B cell (primary cell): Measurements from ENCODE around the gene DNAJC21. TPM values are rescaled to one million over a fixed set of nuclear protein-coding genes. Genes with fewer than 3 reads are reported as not detected.
"Not testable (repeated sequence)": the region's sequence is repeated elsewhere in the genome, so short reads cannot be mapped to it uniquely, and the experiment has no call there.

ENCODE experiments used
- ATAC-seq: fragments of 200-7000 bp; cut with Tn5 transposase; one replicate; pipeline ENCODE4 v1.10.0; 2021; ENCODE audit warnings: low read depth, mild to moderate bottlenecking, moderate number of reproducible peaks, moderate library complexity
- CTCF ChIA-PET: fragments of 350-600 bp; sonication (Branson Sonifier 250); formaldehyde crosslinking; loops from one replicate; lab custom pipeline; 2021; ENCODE audit warnings: antibody characterized with exemption, inconsistent platforms; lab: Charles Lee
- POLR2A ChIA-PET: fragments of 350-600 bp; sonication (Branson Sonifier 250); formaldehyde crosslinking; loops from one replicate; lab custom pipeline; 2021; ENCODE audit warnings: antibody characterized with exemption; lab: Charles Lee
- DNase-seq: peaks from one replicate; pipeline ENCODE4 v3.0.0; 2013
- H2AFZ ChIP-seq: 2 replicates; pipeline ENCODE4 v1.6.1; 2012; ENCODE audit warnings: mild to moderate bottlenecking, low read depth, low read length; ENCODE audit not compliant: insufficient read depth, poor library complexity, severe bottlenecking
- H3K27ac ChIP-seq, 2 donors: 1 replicate in 1 of 2; 2 replicates in 1 of 2; pipeline ENCODE4 v1.5.1; 2012 to 2013; ENCODE audit warnings: low read length in 2 of 2, mild to moderate bottlenecking in 2 of 2, moderate library complexity in 1 of 2
- H3K27me3 ChIP-seq, 4 experiments: fragments of 200-600 bp in 1 of 4; sonication (generic) in 1 of 4; replicated peaks in 1 of 4; 1 replicate in 2 of 4; 2 replicates in 2 of 4; pipeline versions ENCODE4 v1.6.1 to v1.7.0; 2013 to 2016; ENCODE audit warnings: low read length in 3 of 4, mild to moderate bottlenecking in 2 of 4, mixed read lengths in 1 of 4, moderate library complexity in 1 of 4; ENCODE audit not compliant: insufficient read depth in 4 of 4, control insufficient read depth in 3 of 4; ENCODE audit errors: control extremely low read depth in 1 of 4
- H3K36me3 ChIP-seq, 2 experiments: replicated peaks in 1 of 2; 1 replicate in 1 of 2; 2 replicates in 1 of 2; pipeline versions ENCODE4 v1.6.1 to v1.7.1; 2013; ENCODE audit warnings: low read length in 1 of 2; ENCODE audit not compliant: insufficient read depth in 2 of 2, control insufficient read depth in 1 of 2; ENCODE audit errors: control extremely low read depth in 1 of 2, extremely low read depth in 1 of 2
- H3K4me1 ChIP-seq, 2 donors: fragments of 200-600 bp in 1 of 2; sonication (generic) in 1 of 2; 1 replicate in 1 of 2; 2 replicates in 1 of 2; pipeline versions ENCODE4 v1.5.1 to v1.6.1; 2013 to 2017; ENCODE audit warnings: low read length in 2 of 2; ENCODE audit not compliant: control insufficient read depth in 2 of 2, insufficient read depth in 2 of 2
- H3K4me2 ChIP-seq: replicated peaks from 2 replicates; pipeline ENCODE3; 2012; ENCODE audit warnings: mild to moderate bottlenecking, low read depth, low read length; ENCODE audit not compliant: poor library complexity, severe bottlenecking
- H3K4me3 ChIP-seq, 5 experiments: fragments of 200-600 bp in 1 of 5; sonication (generic) in 1 of 5; 1 replicate in 3 of 5; 2 replicates in 2 of 5; pipeline versions ENCODE4 v1.5.1 to v1.7.0; 2011 to 2016; ENCODE audit warnings: low read length in 4 of 5, mild to moderate bottlenecking in 4 of 5, low read depth in 2 of 5, control low read depth in 1 of 5, moderate library complexity in 1 of 5; ENCODE audit not compliant: insufficient read depth in 1 of 5; ENCODE audit errors: control extremely low read depth in 1 of 5, extremely low read depth in 1 of 5
- H3K79me2 ChIP-seq: fragments of 200-600 bp; sonication (generic); one replicate; pipeline ENCODE4 v1.6.0; 2016; ENCODE audit warnings: low read length; ENCODE audit not compliant: control insufficient read depth, insufficient read depth
- H3K9ac ChIP-seq: fragments of 200-600 bp; sonication (generic); 2 replicates; pipeline ENCODE4 v1.6.1; 2017; ENCODE audit warnings: mild to moderate bottlenecking, low read length, moderate library complexity
- H3K9me3 ChIP-seq, 3 donors: one replicate each; pipeline versions ENCODE4 v1.6.1 to v1.7.1; 2013; ENCODE audit warnings: low read length in 2 of 3; ENCODE audit not compliant: control insufficient read depth in 2 of 3, insufficient read depth in 1 of 3; ENCODE audit errors: control extremely low read depth in 1 of 3
- H4K20me1 ChIP-seq: 2 replicates; pipeline ENCODE4 v1.6.0; 2012; ENCODE audit warnings: mild to moderate bottlenecking, low read length; ENCODE audit not compliant: insufficient read depth, control insufficient read depth, poor library complexity, severe bottlenecking
- H3K27ac Mint-ChIP-seq: one replicate; pipeline ENCODE4 v1.8.0; 2021; ENCODE audit warnings: mixed read lengths
- H3K27me3 Mint-ChIP-seq: one replicate; pipeline ENCODE4 v1.8.0; 2021; ENCODE audit warnings: mixed read lengths
- H3K4me1 Mint-ChIP-seq: one replicate; pipeline ENCODE4 v1.8.0; 2021; ENCODE audit warnings: mixed read lengths
- H3K4me3 Mint-ChIP-seq: one replicate; pipeline ENCODE4 v1.8.0; 2021; ENCODE audit warnings: mixed read lengths
- H3K9me3 Mint-ChIP-seq: one replicate; pipeline ENCODE4 v1.8.0; 2022; ENCODE audit warnings: mixed read lengths; ENCODE audit not compliant: insufficient read depth
- EZH2 ChIP-seq: IDR thresholded peaks from 2 replicates; pipeline ENCODE4 v1.6.1; 2012; ENCODE audit warnings: borderline replicate concordance, low read depth, mild to moderate bottlenecking, moderate library complexity, low read length; ENCODE audit not compliant: insufficient read depth, poor library complexity, severe bottlenecking
- WGBS: methylation state at CpG from one replicate; pipeline ENCODE4 v1.1.5; 2013; ENCODE audit warnings: missing lambda C conversion rate; ENCODE audit not compliant: insufficient coverage; 5-methylcytosine and 5-hydroxymethylcytosine counted together
- intact Hi-C: fragments of 100-400 bp; cut with micrococcal nuclease; formaldehyde crosslinking; loops from one replicate; pipeline ENCODE4 v1.10.0; 2022
- polyA plus RNA-seq: library from polyadenylated mRNA; depleted of rRNA; stranded (reverse); fragments of >200 nt; gene quantifications from 2 replicates; pipeline ENCODE4 v1.2.3, GENCODE V29; 2012
- total RNA-seq, 2 donors: library from RNA; stranded (reverse); fragments of 120-200 nt in 1 of 2; gene quantifications; 1 replicate in 1 of 2; 2 replicates in 1 of 2; pipeline versions ENCODE4 v1.2.3 to v1.2.4, GENCODE V29; 2013 to 2022
- TF ChIP-seq, protein P1 (sequence below): fragments of 200-600 bp; IDR thresholded peaks from one replicate; pipeline ENCODE4 v1.8.0; 2022; ENCODE audit warnings: antibody characterized with exemption, mild to moderate bottlenecking

DNAJC21 gene
- total and polyA plus RNA-seq, 2 donors (not counting 1 experiment from before 2014, with no cell fraction given), result 7.2 to 59.3 TPM

DNA sequence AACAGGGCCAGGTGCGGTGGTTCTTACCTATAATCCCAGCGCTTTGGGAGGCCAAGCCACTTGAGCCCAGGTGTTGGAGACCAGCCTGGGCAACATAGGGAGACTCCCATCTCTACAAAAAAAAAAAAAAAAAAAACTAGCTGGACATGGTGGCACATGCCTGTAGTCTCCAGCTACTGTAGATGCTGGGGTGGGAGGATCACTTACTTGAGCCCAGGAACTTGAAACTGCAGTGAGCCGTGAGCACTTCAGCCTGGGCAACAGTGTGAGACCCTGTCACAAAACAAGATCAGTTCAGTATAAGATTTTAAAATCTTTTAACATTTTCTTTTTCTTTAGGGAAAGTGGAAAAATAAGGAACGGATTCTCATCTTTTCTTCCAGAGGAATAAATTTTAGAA is 11.3 kb upstream of the DNAJC21 start:
- H3K36me3 ChIP-seq, result peaks cover 5 to 31% of the 10 kb centered on the region in 2 experiments
- no peaks in the 10 kb centered on the region for H3K27me3 ChIP-seq
- no peak overlapping the region for H3K4me3 ChIP-seq
- ATAC-seq (no peak), DNase-seq (no peak)
- H3K9me3 ChIP-seq, result no peaks in the 10 kb centered on the region
- no peak overlapping the region for H2AFZ ChIP-seq
- no peak overlapping the region for H3K4me2 ChIP-seq
- no peaks in the 10 kb centered on the region for H4K20me1 ChIP-seq
- no peak overlapping the region for H3K9ac ChIP-seq
- intact Hi-C loops, result loop anchor here (5.0 to 10.0 kb wide), 3 partner anchors 673 to 1324 kb away; partner anchors contain the start of genes AMACR and NADK2
- peaks cover 62% of the 10 kb centered on the region for H3K79me2 ChIP-seq
- H3K9me3 Mint-ChIP-seq, result no peaks in the 10 kb centered on the region
- H3K4me1 ChIP-seq, result peaks cover 23 to 26% of the 10 kb centered on the region in 2 donors
- POLR2A ChIA-PET, result no interaction called here
- CTCF ChIA-PET, result interaction anchor here (1.0 kb wide), 1 partner anchor 11 kb away, joined by 4 read pairs; no protein-coding TSS in a partner anchor
- H3K4me1 Mint-ChIP-seq, result peaks cover 30% of the 10 kb centered on the region
- no peaks in the 10 kb centered on the region for H3K27me3 Mint-ChIP-seq
- no CpG with 5 or more reads among the region's 4 CpGs for WGBS
- TF ChIP-seq, protein P1, sequence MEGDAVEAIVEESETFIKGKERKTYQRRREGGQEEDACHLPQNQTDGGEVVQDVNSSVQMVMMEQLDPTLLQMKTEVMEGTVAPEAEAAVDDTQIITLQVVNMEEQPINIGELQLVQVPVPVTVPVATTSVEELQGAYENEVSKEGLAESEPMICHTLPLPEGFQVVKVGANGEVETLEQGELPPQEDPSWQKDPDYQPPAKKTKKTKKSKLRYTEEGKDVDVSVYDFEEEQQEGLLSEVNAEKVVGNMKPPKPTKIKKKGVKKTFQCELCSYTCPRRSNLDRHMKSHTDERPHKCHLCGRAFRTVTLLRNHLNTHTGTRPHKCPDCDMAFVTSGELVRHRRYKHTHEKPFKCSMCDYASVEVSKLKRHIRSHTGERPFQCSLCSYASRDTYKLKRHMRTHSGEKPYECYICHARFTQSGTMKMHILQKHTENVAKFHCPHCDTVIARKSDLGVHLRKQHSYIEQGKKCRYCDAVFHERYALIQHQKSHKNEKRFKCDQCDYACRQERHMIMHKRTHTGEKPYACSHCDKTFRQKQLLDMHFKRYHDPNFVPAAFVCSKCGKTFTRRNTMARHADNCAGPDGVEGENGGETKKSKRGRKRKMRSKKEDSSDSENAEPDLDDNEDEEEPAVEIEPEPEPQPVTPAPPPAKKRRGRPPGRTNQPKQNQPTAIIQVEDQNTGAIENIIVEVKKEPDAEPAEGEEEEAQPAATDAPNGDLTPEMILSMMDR, result no peak
- no peak for TF ChIP-seq EZH2
- no peak overlapping the region for H3K27ac ChIP-seq
- peak overlapping the region; percentile 1 for H3K27ac Mint-ChIP-seq
- peak overlapping the region; percentile 35 for H3K4me3 Mint-ChIP-seq

GRCh38 chr5:34919077-34919476 is 10.3 kb upstream of the DNAJC21 start:
- TF ChIP-seq EZH2, result no peak
- TF ChIP-seq, protein P1, result no peak
- H3K4me3 Mint-ChIP-seq, result no peak overlapping the region
- H3K79me2 ChIP-seq, result peaks cover 52% of the 10 kb centered on the region
- H3K9me3 Mint-ChIP-seq, result no peaks in the 10 kb centered on the region
- POLR2A ChIA-PET, result no interaction called here
- no peaks in the 10 kb centered on the region for H3K27me3 ChIP-seq
- WGBS, result 100% methylated on average over 1 of the region's 4 CpGs
- H4K20me1 ChIP-seq, result no peaks in the 10 kb centered on the region
- H3K9ac ChIP-seq, result no peak overlapping the region
- DNase-seq (no peak), ATAC-seq (no peak)
- peaks cover 26% of the 10 kb centered on the region for H3K4me1 Mint-ChIP-seq
- no peak overlapping the region for H2AFZ ChIP-seq
- H3K4me1 ChIP-seq, result peaks cover 20 to 22% of the 10 kb centered on the region in 2 donors
- no peak overlapping the region for H3K27ac Mint-ChIP-seq
- CTCF ChIA-PET, result interaction anchor here (1.2 kb wide), 1 partner anchor 11 kb away, joined by 3 read pairs; no protein-coding TSS in a partner anchor
- no peaks in the 10 kb centered on the region for H3K9me3 ChIP-seq
- no peaks in the 10 kb centered on the region for H3K27me3 Mint-ChIP-seq
- no peak overlapping the region for H3K27ac ChIP-seq
- H3K4me3 ChIP-seq, result no peak overlapping the region
- intact Hi-C loops, result loop anchor here (5.0 to 10.0 kb wide), 3 partner anchors 674 to 1323 kb away; partner anchors contain the start of genes AMACR and NADK2
- peaks cover 5 to 41% of the 10 kb centered on the region in 2 experiments for H3K36me3 ChIP-seq
- no peak overlapping the region for H3K4me2 ChIP-seq

GRCh38 chr5:34923256-34923655 is 6.1 kb upstream of the DNAJC21 start:
- H4K20me1 ChIP-seq, H3K4me3 Mint-ChIP-seq, CTCF ChIA-PET, H3K9ac ChIP-seq, intact Hi-C loops, DNase-seq, H3K4me3 ChIP-seq, ATAC-seq, H3K27ac Mint-ChIP-seq, H3K9me3 ChIP-seq, H3K4me1 Mint-ChIP-seq, H3K4me1 ChIP-seq, H3K27ac ChIP-seq, H3K4me2 ChIP-seq, POLR2A ChIA-PET, H3K27me3 ChIP-seq, H2AFZ ChIP-seq, H3K9me3 Mint-ChIP-seq, H3K27me3 Mint-ChIP-seq: not testable (repeated sequence)
- 96% methylated on average over 5 of the region's 9 CpGs for WGBS
- peaks cover 14 to 55% of the 10 kb centered on the region in 2 experiments for H3K36me3 ChIP-seq
- H3K79me2 ChIP-seq, result peaks cover 16% of the 10 kb centered on the region
